CD4-positive, alpha-beta T cell treated with Interleukin-15 for 4 hours (primary cell): Measurements from ENCODE around the gene KRT6A.

Experiments used
- DNase-seq: peaks from one replicate; pipeline ENCODE4 v3.0.0-alpha.2; 2020; ENCODE audit warnings: low spot score

The KRT6A gene

DNA sequence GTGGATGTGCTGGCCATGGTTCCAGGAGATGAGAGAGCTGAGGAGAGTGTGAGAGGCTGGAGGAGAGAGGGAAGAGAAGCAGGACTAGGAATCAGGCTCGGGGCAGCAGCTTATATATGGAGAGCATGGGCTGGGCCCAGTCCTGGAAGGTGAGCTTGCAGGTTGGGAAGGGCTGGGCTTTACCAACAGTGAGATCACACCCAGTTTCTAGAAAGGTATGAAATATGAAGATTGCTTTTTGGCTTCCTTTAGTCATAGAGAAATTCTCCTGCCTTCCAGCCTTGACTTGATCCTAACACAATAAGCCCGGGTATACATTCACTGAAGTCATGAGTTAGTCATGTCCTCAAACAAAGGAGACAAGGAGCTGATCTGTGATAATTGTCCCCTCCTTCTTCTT, at the start of gene KRT6A:
Gene KRT6A, minus strand, starts transcription at position 86 of the 400 bp plus-strand sequence. Its CDS starts 69 bp downstream, at position 17.
- DNase-seq: no peak

GRCh38 chr12:52542157-52542556, 49.1 kb upstream of the KRT6A start:
- no peak for DNase-seq

DNA sequence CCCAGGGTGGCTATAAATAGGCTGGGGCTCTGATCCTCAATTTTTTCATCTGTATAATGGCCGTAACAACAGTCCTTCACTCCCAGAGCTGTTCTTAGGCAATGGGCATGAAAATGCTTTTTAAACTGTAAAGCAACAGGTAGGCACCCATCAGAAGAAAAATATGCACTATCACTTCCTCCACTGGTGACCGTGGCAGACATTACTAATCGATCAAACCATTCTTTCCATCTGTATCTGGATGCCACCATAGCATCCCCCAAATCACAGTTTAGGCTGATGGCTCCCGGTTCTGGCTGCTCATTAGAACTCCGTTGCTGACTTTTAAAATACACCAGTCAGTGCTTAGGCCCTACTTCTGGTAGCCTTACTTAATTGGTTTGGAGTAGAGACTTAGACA, 48.7 kb upstream of the KRT6A start:
- no peak for DNase-seq

DNA sequence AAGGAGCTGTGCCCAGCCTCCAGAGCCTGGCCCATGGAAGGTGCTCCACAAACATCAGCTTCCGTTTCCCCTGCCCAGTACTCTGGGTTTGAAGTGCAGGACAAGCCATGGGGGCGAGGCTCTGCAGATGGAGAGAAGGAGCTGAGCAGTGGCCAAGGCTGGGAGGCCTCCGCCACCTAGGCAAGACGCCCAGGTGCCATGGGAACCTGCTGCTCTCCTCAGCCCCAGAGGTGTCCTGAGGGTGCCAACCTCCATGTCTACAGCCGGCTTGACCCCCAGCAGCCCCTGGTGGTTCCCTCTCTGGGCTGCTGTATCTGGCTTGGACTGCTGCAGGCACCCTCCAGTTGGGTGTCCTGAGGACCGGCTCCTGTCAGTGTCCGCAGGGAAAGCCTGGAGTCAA, 47.5 kb upstream of the KRT6A start:
- no peak for DNase-seq

DNA sequence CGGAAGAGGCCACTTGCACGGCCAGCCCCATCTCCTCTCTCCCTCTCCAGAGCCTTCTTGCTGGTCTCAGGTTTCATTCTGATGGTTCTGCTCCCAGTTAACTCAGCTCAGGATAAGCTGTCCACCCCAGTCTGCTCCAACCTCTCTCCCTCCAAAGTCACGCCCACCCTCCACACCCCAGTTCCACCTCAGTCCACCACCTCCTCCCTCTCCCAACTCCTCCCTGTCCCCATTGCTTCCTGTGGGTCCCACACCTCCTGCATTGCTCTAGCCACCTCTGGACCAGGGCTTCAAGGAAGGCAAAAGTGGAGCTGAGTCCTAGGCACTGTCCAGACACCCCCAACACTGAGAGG, 46.7 kb upstream of the KRT6A start:
- no peak for DNase-seq

- no peak for DNase-seq
These were observed 46.2 kb upstream of the KRT6A start for GRCh38 chr12:52539083-52539820.

DNA sequence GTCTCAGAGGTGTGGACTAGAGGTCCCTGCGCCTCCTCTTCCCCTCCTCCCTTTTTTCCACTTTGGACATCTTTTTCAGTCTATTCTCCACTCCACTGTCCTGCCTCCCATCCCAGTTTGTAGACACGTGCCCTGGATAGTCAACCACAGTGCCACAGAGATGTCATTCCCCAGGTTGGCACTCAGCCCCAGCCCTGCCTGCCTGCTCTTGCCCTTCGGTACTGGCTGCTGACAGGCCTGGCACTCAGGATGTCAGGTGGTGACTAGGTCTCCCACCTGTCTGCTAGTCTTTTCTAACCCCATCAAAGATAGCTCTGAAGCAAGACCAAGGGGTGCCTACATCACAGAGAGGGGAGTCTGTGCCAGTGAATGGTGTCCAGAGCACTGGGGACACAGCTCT, 44.0 kb upstream of the KRT6A start:
- no peak for DNase-seq

DNA sequence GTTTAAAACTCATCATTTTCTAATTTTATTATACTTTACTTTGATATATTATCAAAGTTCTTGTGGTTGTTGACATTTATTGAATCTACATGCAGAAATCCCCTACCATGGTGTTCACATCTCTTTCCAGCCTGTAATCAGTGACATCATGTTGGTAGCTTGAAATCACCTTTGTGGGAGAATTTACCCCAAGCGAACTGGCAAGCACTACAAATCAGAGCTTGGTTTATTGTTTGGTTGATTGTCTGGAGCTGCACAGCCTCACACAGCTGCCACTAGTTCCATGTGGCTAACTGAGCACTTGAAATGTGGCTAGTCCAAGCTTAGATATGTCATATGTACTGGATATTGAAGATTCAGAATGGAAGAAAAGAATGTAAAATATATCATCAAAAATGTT, 42.5 kb upstream of the KRT6A start:
- no peak for DNase-seq

GRCh38 chr12:52534482-52534881, 41.4 kb upstream of the KRT6A start:
- no peak for DNase-seq

DNA sequence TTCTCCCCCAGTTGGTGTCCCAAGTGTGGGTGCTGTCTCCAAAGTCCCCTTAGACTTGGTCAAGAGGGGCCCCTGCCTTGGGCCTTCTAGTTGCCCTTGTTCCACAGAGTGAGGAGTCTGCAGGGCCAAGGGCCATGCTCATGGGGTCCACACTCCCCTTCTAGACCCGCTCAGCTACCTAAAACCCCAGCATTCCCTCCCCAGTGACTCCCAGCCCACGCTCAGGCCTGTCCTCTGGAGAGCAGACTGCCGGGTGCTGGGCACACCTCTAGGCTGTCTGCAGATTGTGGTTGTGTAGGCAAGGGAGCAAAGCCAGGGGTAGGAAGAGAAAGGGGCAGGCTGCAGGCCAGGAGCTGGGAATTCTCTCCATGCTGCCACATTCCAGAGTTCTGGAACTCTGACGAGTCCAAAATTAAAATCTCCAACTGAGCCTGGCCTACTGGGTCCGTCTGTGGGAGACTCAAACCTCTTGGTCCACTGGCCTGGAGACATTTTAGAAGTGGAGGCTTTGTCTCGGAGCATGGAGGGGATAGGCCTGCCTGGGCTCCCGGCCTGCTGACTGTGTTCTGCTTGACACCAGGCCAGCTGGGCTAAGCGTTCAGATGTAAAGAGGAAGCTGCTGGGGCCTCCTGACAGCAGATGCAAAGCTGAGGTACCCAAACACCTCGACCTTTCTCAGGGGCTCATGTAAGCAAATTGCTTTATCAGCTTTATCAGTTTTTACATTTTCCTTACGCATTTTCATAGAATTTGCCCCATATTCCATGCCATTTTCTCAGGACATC, 40.8 kb upstream of the KRT6A start:
- no peak for DNase-seq

DNA sequence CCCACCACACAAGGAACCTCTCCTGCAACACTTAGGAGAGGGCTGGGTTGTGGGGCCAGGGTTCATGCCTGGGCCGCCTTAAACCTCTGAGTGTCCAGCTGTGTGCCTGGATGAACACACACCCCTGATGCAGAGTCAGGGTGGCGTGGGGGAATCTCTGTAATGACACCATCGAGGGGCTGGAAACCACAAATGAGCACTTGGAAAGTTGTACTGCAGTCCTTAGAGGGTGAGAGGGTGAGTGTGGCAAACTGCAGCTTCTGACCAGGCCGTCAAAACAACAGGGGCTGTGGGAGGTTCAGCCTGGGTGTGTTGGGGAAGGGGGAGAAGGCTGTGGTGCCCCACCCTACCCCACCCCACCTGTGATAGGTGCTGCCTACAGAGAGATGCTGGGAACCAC, 39.6 kb upstream of the KRT6A start:
- no peak for DNase-seq

GRCh38 chr12:52531566-52532300, 38.7 kb upstream of the KRT6A start:
- DNase-seq: no peak

- no peak for DNase-seq
These were observed 37.8 kb upstream of the KRT6A start for GRCh38 chr12:52530905-52531304.

DNA sequence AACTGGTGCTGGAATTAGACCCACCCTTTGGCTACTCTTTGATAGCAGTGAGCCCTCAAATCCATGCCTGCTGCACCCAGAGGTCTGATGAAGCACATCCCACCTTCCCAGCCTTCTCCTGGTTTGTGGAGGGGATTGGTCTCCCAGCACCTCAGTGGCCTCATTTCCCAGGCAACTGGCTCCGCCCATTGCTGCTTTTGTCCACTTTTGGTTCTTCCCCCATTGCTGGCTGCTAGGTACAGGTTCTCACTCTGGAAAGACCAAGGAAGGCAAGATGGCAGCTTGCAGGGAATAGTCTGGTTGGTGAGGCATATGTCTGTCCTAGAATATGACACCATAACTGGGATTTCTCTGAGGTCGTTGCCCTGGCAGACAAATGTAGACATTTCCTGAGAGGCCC, 37.3 kb upstream of the KRT6A start:
- no peak for DNase-seq

DNA sequence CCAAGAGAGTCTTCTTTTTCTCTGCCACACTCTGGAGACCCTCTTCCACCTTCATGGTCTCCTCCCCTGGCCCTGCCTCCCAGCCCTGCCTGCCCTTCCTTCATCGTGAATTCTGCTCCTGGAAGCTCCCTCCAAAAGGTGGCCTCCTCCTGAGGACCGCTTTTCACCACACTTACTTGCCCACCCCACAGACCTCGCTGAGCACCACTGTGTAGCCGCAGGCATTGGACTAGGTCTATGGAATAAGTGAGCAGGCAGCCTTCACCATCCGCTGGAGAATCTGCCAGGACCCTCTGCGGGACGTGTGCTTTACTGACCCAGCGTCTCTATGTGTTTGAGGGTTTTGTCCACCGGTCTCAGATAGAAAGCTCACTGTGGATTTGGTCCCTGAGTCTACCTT, 36.8 kb upstream of the KRT6A start:
- no peak for DNase-seq

DNA sequence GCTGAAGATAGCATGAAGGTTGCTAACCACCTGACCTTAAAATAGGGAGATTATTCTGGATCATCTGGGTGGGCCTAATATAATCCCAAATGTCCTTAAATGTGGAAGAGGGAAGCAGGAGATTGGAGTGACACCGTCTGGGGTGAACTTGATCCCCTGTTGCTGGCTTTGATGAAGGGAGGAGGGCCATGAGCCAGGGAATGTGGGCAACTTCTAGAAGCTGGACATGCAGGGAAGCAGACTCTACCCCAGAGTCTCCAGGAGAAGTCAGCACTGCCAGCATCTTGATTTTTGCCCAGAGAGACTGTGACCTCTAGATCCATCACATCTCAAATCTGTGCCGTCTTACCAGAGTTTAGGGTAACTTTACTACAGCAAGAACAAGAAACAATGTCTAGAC, 36.4 kb upstream of the KRT6A start:
- DNase-seq: no peak

DNA sequence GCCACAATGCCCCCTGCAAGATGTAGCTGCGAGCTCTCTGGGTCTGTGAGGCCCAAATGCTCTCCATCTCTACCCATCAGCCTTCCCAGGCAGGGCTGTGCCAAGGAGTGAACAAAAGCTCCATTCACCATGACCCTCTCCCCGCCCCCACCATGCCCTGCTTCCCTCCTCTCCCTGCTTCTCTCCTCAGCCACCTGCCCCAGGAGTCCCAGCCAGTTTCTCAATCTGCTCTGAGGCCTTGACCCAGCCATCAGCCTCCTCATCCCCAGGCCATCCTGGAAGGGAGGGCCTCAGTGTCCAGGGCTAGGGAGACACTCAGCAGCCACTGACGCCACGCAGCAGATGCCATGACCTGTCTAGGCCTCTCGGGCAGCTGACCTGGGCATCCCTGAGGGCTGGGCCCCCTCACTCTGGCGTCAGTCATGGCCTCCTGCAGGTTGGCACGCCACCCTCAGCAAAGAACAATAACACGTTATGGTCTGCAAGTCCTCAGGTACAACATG, 35.6 kb upstream of the KRT6A start:
- no peak for DNase-seq

- DNase-seq: no peak
These were observed 34.2 kb upstream of the KRT6A start for GRCh38 chr12:52527121-52527800.

GRCh38 chr12:52526511-52526951, 33.5 kb upstream of the KRT6A start:
- DNase-seq: no peak

DNA sequence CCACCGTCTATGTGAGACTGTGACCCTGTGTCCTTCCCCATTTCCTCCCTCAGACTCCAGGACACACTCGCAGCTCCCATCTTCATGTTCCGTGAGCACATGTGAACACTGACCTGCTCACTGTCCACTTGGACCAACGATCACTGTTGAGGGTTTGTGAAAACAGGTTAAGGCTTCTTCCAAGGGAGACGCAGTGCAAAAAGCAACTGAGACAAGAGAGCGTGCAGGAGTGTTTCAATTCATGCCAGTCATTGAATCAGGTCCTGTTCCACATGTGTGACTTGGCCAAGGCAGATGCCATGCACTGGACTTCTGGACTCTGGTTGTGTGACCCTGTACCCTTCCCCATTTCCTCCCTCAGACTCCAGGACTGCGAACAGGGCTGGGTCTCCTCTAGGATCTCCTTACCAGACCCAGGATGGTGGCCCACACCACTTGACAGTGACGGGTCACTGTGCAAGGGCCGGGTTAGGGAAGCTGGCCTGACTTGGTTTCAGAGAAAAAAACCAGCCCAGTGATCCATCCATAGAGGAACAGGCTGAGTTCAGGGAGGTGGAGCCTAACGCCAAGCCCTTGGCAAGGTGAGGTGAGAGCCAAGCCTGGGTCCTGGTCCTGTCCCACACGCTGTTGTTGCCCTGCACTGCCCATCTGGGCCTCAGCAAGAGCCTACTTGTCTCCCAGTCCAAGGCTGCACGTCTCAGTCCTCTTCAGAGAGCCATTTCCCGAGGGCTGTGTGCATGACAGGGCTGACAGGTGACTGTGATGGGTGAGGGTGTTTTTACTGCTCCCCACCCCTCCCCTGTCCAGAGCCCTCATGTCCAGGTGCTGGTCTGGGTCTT, 32.8 kb upstream of the KRT6A start:
- DNase-seq: no peak

- no peak for DNase-seq
These were observed 32.0 kb upstream of the KRT6A start for GRCh38 chr12:52524898-52525591.
